Activated T-cell treated with anti-CD3 and anti-CD28 coated beads, Interleukin-2, amount 50 U/mL, for 72 hours (primary cell): ENCODE results near the gene CYSLTR2. TPM values are rescaled to one million over a fixed set of nuclear protein-coding genes. Genes with fewer than 3 reads are reported as not detected.
A peak's percentile ranks its signal among the peaks of the same experiment; 100 is the strongest.
"Not testable (repeated sequence)": the region's sequence is repeated elsewhere in the genome, so short reads cannot be mapped to it uniquely, and the experiment has no call there.

ENCODE experiments used
- ATAC-seq, 2 donors: fragments of 150-1000 bp; cut with Tn5 transposase; replicated peaks in 1 of 2; 2 replicates each; pipeline ENCODE4 v1.10.0; 2021; ENCODE audit warnings: moderate library complexity in 2 of 2, mild to moderate bottlenecking in 1 of 2
- DNase-seq, 2 donors: peaks; one replicate each; pipeline ENCODE4 v3.0.0; 2021 to 2022; ENCODE audit warnings: mixed read lengths in 1 of 2
- H3K27ac Mint-ChIP-seq: one replicate; pipeline ENCODE4 v1.8.0; 2022; ENCODE audit warnings: mild to moderate bottlenecking, moderate library complexity, mixed read lengths
- H3K27me3 Mint-ChIP-seq: one replicate; pipeline ENCODE4 v1.8.0; 2022; ENCODE audit warnings: low read depth, mixed read lengths
- H3K36me3 Mint-ChIP-seq, 2 donors: one replicate each; pipeline ENCODE4 v1.8.0; 2022; ENCODE audit warnings: mixed read lengths in 2 of 2, mild to moderate bottlenecking in 1 of 2; ENCODE audit not compliant: insufficient read depth in 2 of 2
- H3K4me1 Mint-ChIP-seq: one replicate; pipeline ENCODE4 v1.8.0; 2022; ENCODE audit warnings: low read depth, mixed read lengths
- H3K4me3 Mint-ChIP-seq, 2 donors: one replicate each; pipeline ENCODE4 v1.8.0; 2022; ENCODE audit warnings: mild to moderate bottlenecking in 2 of 2, mixed read lengths in 2 of 2, moderate library complexity in 2 of 2
- H3K9me3 Mint-ChIP-seq, 2 donors: one replicate each; pipeline ENCODE4 v1.8.0; 2022; ENCODE audit warnings: mixed read lengths in 2 of 2
- total RNA-seq, 2 donors: library from RNA; stranded (reverse); gene quantifications; one replicate each; pipeline ENCODE4 v1.2.3, GENCODE V29; 2022

The CYSLTR2 gene
- total RNA-seq, 2 donors from 2014 or later: 3.1 to 4.0 TPM

DNA sequence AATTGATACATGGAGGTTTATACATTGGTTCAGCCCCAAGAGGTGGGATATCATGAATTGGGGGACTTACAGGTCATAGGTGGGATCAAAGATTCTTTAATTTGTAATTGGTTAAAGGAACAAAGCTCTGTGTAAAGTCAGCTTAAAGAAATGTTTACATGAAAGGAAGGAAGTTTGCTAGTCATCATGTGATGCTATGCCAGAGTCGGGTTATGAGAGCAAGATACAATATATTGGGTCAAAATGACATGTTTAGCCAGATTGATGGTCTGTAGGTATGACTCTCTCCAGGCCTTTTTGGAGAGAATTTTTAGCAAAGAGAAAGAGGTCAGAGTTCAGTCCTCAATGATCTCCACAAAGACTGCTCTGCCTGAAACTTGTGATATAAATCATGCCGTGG is 5.3 kb upstream of the CYSLTR2 start:
- no peaks in the 10 kb centered on the region for H3K27me3 Mint-ChIP-seq
- peak in 1 of 2 donors; percentile 48 for ATAC-seq
- H3K27ac Mint-ChIP-seq: no peak overlapping the region
- H3K4me3 Mint-ChIP-seq: no peak overlapping the region
- DNase-seq: no peak
- H3K36me3 Mint-ChIP-seq: no peaks in the 10 kb centered on the region
- no peaks in the 10 kb centered on the region for H3K9me3 Mint-ChIP-seq
- peaks cover 18% of the 10 kb centered on the region for H3K4me1 Mint-ChIP-seq

GRCh38 chr13:48652851-48653471 is 768 bp upstream of the CYSLTR2 start:
- ATAC-seq (no peak), DNase-seq (no peak)
- H3K27me3 Mint-ChIP-seq: no peaks in the 10 kb centered on the region
- H3K9me3 Mint-ChIP-seq: no peaks in the 10 kb centered on the region
- H3K4me1 Mint-ChIP-seq: peaks cover 37% of the 10 kb centered on the region
- no peaks in the 10 kb centered on the region for H3K36me3 Mint-ChIP-seq
- peak overlapping the region; percentile 86 to 91 for H3K4me3 Mint-ChIP-seq
- H3K27ac Mint-ChIP-seq: peak overlapping the region; percentile 87

DNA sequence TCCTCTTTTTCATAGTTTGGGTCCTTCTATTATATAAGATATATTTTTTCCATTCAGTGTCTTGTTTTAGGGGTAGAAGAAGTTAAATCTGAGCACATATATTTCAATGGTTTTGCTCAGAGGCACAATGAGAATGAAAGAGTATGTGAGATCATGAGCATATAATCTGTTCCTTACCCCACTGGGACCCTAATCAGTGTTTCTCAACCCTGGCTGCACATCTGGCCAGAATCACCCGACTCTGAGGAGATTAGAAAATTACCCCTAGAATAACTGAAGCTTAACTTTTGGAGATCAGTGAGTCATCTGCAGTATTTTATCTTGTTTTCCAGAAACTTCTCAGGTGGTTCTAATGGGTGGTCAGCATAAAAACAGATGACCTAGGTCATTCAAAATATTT is 782 bp downstream of the CYSLTR2 start:
- ATAC-seq: no peak
- no peaks in the 10 kb centered on the region for H3K27me3 Mint-ChIP-seq
- no peaks in the 10 kb centered on the region for H3K36me3 Mint-ChIP-seq
- DNase-seq: no peak
- peak overlapping the region; percentile 30 to 86 for H3K4me3 Mint-ChIP-seq
- H3K9me3 Mint-ChIP-seq: no peaks in the 10 kb centered on the region
- H3K4me1 Mint-ChIP-seq: peaks cover 46% of the 10 kb centered on the region
- H3K27ac Mint-ChIP-seq: peak overlapping the region; percentile 87

DNA sequence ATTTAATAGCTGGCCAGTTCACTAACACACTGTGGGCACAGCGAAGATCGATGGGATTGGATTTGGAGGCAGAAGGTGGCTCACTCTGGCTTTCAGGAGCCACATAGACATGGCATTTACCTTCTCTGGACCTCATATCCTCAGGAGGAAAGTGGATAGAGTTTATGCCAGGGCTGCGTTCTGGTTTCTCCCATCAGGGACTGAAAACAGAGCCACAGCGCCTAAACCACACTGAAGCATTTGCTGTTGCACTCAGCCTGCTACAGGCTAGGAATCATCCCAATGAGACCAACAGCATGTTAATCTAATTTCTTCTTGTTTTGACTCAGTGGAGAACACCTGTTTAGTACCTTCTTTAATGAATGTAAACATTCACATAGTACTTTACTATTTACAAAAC is 1.6 kb downstream of the CYSLTR2 start:
- no peak for DNase-seq
- peak overlapping the region; percentile 27 to 86 for H3K4me3 Mint-ChIP-seq
- H3K27me3 Mint-ChIP-seq: no peaks in the 10 kb centered on the region
- H3K4me1 Mint-ChIP-seq: peaks cover 53% of the 10 kb centered on the region
- ATAC-seq: no peak
- H3K36me3 Mint-ChIP-seq: no peaks in the 10 kb centered on the region
- H3K9me3 Mint-ChIP-seq: no peaks in the 10 kb centered on the region
- H3K27ac Mint-ChIP-seq: peak overlapping the region; percentile 53

DNA sequence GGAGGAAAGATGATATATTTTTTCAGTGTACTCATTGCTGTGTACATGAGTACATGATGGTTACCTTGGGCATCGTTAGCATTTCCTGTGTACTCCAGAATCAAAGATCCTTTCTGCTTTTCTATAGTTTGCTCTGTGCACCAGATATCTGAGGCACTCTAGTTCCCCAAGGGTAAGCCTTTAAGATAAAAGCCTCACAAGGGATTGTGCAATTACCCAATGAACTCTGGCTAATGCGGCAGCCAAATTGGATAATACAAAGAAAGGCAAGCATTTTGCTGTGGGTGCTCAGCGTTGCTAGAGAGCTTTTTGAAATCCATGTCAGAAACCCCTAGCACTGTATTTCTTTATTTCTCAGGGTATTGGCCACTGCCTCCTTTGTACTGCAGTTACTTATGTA is 2.9 kb downstream of the CYSLTR2 start:
- Mint-ChIP-seq H3K27ac (no peak overlapping the region), H3K9me3 (no peaks in the 10 kb centered on the region), H3K4me1 (peaks cover 49% of the 10 kb centered on the region), H3K27me3 (no peaks in the 10 kb centered on the region), H3K36me3 (no peaks in the 10 kb centered on the region), H3K4me3 (peak overlapping the region in 1 of 2 donors; percentile 49)
- ATAC-seq: no peak
- DNase-seq: no peak

- Mint-ChIP-seq H3K4me1 (peaks cover 18% of the 10 kb centered on the region), H3K9me3 (peaks cover 18 to 21% of the 10 kb centered on the region in 2 donors), H3K4me3 (peak overlapping the region in 1 of 2 donors; percentile 6), H3K27ac (no peak overlapping the region), H3K27me3 (no peaks in the 10 kb centered on the region), H3K36me3 (peaks cover 7 to 10% of the 10 kb centered on the region in 2 donors)
- DNase-seq (no peak), ATAC-seq (no peak)
These were observed 6.8 kb downstream of the CYSLTR2 start for GRCh38 chr13:48660361-48661076.

GRCh38 chr13:48661107-48661506 is 7.4 kb downstream of the CYSLTR2 start:
- Mint-ChIP-seq H3K9me3 (peaks cover 20 to 24% of the 10 kb centered on the region in 2 donors), H3K4me1 (peaks cover 18% of the 10 kb centered on the region), H3K4me3 (no peak overlapping the region), H3K27ac (peak overlapping the region; percentile 26), H3K27me3 (no peaks in the 10 kb centered on the region), H3K36me3 (peaks cover 10 to 11% of the 10 kb centered on the region in 2 donors)
- ATAC-seq: no peak
- no peak for DNase-seq

- H3K4me3 Mint-ChIP-seq: no peak overlapping the region
- ATAC-seq: no peak
These were observed 8.5 kb downstream of the CYSLTR2 start for GRCh38 chr13:48662226-48662625.

GRCh38 chr13:48667136-48667535 is 13.4 kb downstream of the CYSLTR2 start:
- Mint-ChIP-seq H3K4me3 (no peak overlapping the region), H3K9me3 (peaks cover 35 to 41% of the 10 kb centered on the region in 2 donors), H3K27ac (no peak overlapping the region), H3K27me3 (no peaks in the 10 kb centered on the region), H3K4me1 (no peaks in the 10 kb centered on the region), H3K36me3 (peaks cover 38 to 42% of the 10 kb centered on the region in 2 donors)
- no peak for ATAC-seq
- DNase-seq: no peak

More at GRCh38 chr13:48662226-48662625, 8.5 kb downstream of the CYSLTR2 start:
- H3K27ac Mint-ChIP-seq: peak overlapping the region; percentile 30
- peaks cover 27 to 29% of the 10 kb centered on the region in 2 donors for H3K9me3 Mint-ChIP-seq
- H3K4me1 Mint-ChIP-seq: peaks cover 18% of the 10 kb centered on the region
- H3K36me3 Mint-ChIP-seq: peaks cover 18 to 20% of the 10 kb centered on the region in 2 donors
- H3K27me3 Mint-ChIP-seq: no peaks in the 10 kb centered on the region
- no peak for DNase-seq

DNA sequence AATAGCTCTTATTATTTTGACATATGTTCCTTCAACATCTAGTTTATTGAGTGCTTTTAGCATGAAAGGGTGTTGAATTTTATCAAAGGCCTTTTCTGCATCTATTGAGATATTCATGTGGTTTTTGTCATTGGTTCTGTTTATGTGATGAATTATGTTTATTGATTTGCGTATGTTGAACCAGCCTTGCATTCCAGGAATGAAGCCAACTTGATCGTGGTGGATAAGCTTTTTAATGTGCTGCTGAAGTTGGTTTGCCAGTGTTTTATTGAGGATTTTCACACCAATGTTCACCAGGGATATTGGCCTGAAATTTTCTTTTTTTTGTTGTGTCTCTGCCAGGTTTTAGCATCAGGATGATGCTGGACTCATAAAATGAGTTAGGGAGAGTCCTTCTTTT is 17.7 kb downstream of the CYSLTR2 start:
- ATAC-seq, H3K4me3 Mint-ChIP-seq, H3K27ac Mint-ChIP-seq, H3K27me3 Mint-ChIP-seq, DNase-seq, H3K4me1 Mint-ChIP-seq: not testable (repeated sequence)
- Mint-ChIP-seq H3K9me3 (peaks cover 19 to 29% of the 10 kb centered on the region in 2 donors), H3K36me3 (peaks cover 35 to 37% of the 10 kb centered on the region in 2 donors)

GRCh38 chr13:48675247-48675646 is 21.5 kb downstream of the CYSLTR2 start:
- H3K4me1 Mint-ChIP-seq: peaks cover 14% of the 10 kb centered on the region

DNA sequence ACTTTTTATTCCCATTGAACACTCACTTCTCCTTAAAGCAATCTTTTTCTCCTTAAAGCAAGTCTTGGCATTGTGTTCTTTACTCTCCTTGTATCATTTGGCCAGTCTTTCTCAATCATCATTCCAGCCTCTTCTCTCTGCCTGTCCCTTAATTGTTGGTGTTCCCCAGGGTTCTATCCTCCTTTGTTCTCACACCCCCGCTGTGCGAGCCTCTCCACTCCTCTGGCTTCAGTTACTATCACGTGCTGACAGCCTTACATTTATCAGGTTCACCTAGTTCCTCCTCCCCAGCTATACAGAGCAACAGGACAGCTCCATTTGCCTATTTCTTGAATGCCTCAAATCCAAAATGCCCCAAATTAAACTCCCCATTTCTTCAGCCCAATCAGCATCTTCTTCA is 24.6 kb downstream of the CYSLTR2 start:
- H3K36me3 Mint-ChIP-seq: peaks cover 3 to 7% of the 10 kb centered on the region in 2 donors
- H3K9me3 Mint-ChIP-seq: peaks cover 3 to 9% of the 10 kb centered on the region in 2 donors
- H3K27ac Mint-ChIP-seq: no peak overlapping the region
- ATAC-seq (no peak), DNase-seq (no peak)
- no peaks in the 10 kb centered on the region for H3K27me3 Mint-ChIP-seq
- H3K4me3 Mint-ChIP-seq: no peak overlapping the region
- H3K4me1 Mint-ChIP-seq: peaks cover 14% of the 10 kb centered on the region

More at GRCh38 chr13:48675247-48675646, 21.5 kb downstream of the CYSLTR2 start:
- no peak overlapping the region for H3K4me3 Mint-ChIP-seq
- H3K36me3 Mint-ChIP-seq: peaks cover 16 to 17% of the 10 kb centered on the region in 2 donors
- H3K27ac Mint-ChIP-seq: no peak overlapping the region
- H3K27me3 Mint-ChIP-seq: no peaks in the 10 kb centered on the region
- H3K9me3 Mint-ChIP-seq: peaks cover 12 to 14% of the 10 kb centered on the region in 2 donors
- DNase-seq (no peak), ATAC-seq (no peak)

DNA sequence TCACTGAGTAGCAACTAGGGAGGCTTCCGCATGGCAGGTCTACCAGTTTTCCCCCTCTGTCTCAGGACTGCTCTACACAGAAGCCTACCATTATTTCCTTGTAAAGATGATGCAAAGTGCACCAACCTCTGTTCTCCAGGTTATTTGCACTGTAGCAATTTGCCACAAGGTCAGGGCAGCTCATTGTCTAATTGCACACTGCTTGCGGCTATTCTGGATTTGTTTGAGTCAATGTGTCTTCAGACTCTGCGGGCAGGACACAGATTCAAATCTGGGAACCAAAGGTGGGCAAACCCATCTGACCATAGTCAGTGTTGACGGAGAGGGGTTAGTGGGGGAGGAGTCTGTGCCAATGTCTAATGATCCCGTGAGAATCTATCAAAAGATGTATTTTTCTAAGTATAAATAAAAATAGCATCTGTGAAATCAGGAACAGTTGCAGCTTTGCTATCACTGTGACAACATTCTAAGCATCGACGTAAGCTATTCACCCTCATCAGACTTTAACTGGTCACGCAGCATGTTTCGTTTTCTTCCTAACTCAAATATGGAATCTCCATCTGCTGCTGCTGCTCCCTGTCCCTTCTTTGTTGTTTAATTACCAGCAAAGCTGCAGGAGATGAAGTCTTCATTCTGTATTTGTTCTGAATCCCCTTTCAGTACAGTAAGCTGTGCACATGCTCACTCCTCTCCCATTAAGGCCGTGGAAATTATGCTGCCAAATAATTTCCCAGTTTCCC is 26.4 kb downstream of the CYSLTR2 start:
- Mint-ChIP-seq H3K4me1 (peaks cover 14% of the 10 kb centered on the region), H3K4me3 (no peak overlapping the region), H3K27ac (no peak overlapping the region), H3K9me3 (peaks cover 0 to 2% of the 10 kb centered on the region in 2 donors), H3K27me3 (no peaks in the 10 kb centered on the region), H3K36me3 (no peaks in the 10 kb centered on the region)
- ATAC-seq: no peak
- no peak for DNase-seq
